Activated naive CD8-positive, alpha-beta T cell treated with anti-CD3 and anti-CD28 coated beads for 36 hours (primary cell): ENCODE measurements around the gene TBC1D9. TPM values are rescaled to one million over a fixed set of nuclear protein-coding genes. Genes with fewer than 3 reads are reported as not detected.
"Not testable (repeated sequence)": the region's sequence is repeated elsewhere in the genome, so short reads cannot be mapped to it uniquely, and the experiment has no call there.

ENCODE experiments used
- DNase-seq: peaks from one replicate; pipeline ENCODE4 v3.0.0; 2021
- H3K27ac Mint-ChIP-seq: one replicate; pipeline ENCODE4 v1.8.0; 2022; ENCODE audit warnings: mild to moderate bottlenecking, moderate library complexity, mixed read lengths
- H3K27me3 Mint-ChIP-seq: one replicate; pipeline ENCODE4 v1.8.0; 2022; ENCODE audit warnings: mild to moderate bottlenecking, mixed read lengths
- H3K36me3 Mint-ChIP-seq: one replicate; pipeline ENCODE4 v1.8.0; 2021; ENCODE audit warnings: mild to moderate bottlenecking, mixed read lengths
- H3K4me1 Mint-ChIP-seq: one replicate; pipeline ENCODE4 v1.8.0; 2021; ENCODE audit warnings: mixed read lengths
- H3K4me3 Mint-ChIP-seq: one replicate; pipeline ENCODE4 v1.8.0; 2022; ENCODE audit warnings: mild to moderate bottlenecking, moderate library complexity, mixed read lengths
- H3K9me3 Mint-ChIP-seq: one replicate; pipeline ENCODE4 v1.8.0; 2022; ENCODE audit warnings: mixed read lengths
- total RNA-seq, 2 experiments: library from RNA; stranded (reverse); gene quantifications; one replicate each; pipeline ENCODE4 v1.2.3, GENCODE V29; 2021

Gene TBC1D9
- under 1 TPM; 0.04 to 0.06 TPM for total RNA-seq

- Mint-ChIP-seq H3K4me1 (peaks cover 13% of the 10 kb centered on the region), H3K27ac (no peak within 1 kb of the TSS), H3K9me3 (no peaks in the 10 kb centered on the region), H3K27me3 (peaks cover 79% of the 10 kb centered on the region), H3K36me3 (no peaks in the 10 kb centered on the region), H3K4me3 (peak within 1 kb of the TSS; percentile 51)
- peak; percentile 4 for DNase-seq
These were observed at the start of gene TBC1D9 for GRCh38 chr4:140756319-140757231. TSS of gene TBC1D9 (minus strand) at chr4:140756385. CDS start at chr4:140756045, 340 bp downstream.

- H3K27me3 Mint-ChIP-seq: peaks cover 32% of the 10 kb centered on the region
- DNase-seq: no peak
- H3K4me1 Mint-ChIP-seq: peaks cover 3% of the 10 kb centered on the region
- H3K4me3 Mint-ChIP-seq: no peak overlapping the region
- no peak overlapping the region for H3K27ac Mint-ChIP-seq
- no peaks in the 10 kb centered on the region for H3K36me3 Mint-ChIP-seq
- H3K9me3 Mint-ChIP-seq: peaks cover 3% of the 10 kb centered on the region
These were observed 49.1 kb upstream of the TBC1D9 start for GRCh38 chr4:140805293-140805692.

- Mint-ChIP-seq H3K27ac (no peak overlapping the region), H3K9me3 (peaks cover 3% of the 10 kb centered on the region), H3K36me3 (no peaks in the 10 kb centered on the region), H3K4me3 (no peak overlapping the region), H3K4me1 (peaks cover under 1% of the 10 kb centered on the region), H3K27me3 (peaks cover 23% of the 10 kb centered on the region)
- no peak for DNase-seq
These were observed 46.4 kb upstream of the TBC1D9 start for GRCh38 chr4:140802591-140802990.

- Mint-ChIP-seq H3K36me3 (no peaks in the 10 kb centered on the region), H3K4me1 (no peaks in the 10 kb centered on the region), H3K9me3 (peaks cover 3% of the 10 kb centered on the region), H3K4me3 (no peak overlapping the region), H3K27ac (no peak overlapping the region), H3K27me3 (peaks cover 13% of the 10 kb centered on the region)
- no peak for DNase-seq
These were observed 44.5 kb upstream of the TBC1D9 start for GRCh38 chr4:140800666-140801065.

GRCh38 chr4:140799686-140800225, 43.6 kb upstream of the TBC1D9 start:
- Mint-ChIP-seq H3K27me3 (peaks cover 10% of the 10 kb centered on the region), H3K36me3 (no peaks in the 10 kb centered on the region), H3K27ac (no peak overlapping the region), H3K4me3 (no peak overlapping the region), H3K4me1 (no peaks in the 10 kb centered on the region), H3K9me3 (no peaks in the 10 kb centered on the region)
- DNase-seq: no peak

GRCh38 chr4:140793291-140793690, 37.1 kb upstream of the TBC1D9 start:
- no peaks in the 10 kb centered on the region for H3K4me1 Mint-ChIP-seq
- no peak for DNase-seq
- no peak overlapping the region for H3K27ac Mint-ChIP-seq
- H3K4me3 Mint-ChIP-seq: no peak overlapping the region
- peaks cover 4% of the 10 kb centered on the region for H3K27me3 Mint-ChIP-seq
- H3K9me3 Mint-ChIP-seq: peaks cover 4% of the 10 kb centered on the region
- H3K36me3 Mint-ChIP-seq: no peaks in the 10 kb centered on the region

- Mint-ChIP-seq H3K4me3 (no peak overlapping the region), H3K4me1 (no peaks in the 10 kb centered on the region), H3K27me3 (peaks cover 6% of the 10 kb centered on the region), H3K9me3 (peaks cover 5% of the 10 kb centered on the region), H3K27ac (no peak overlapping the region), H3K36me3 (no peaks in the 10 kb centered on the region)
- no peak for DNase-seq
These were observed 34.6 kb upstream of the TBC1D9 start for GRCh38 chr4:140790765-140791164.

GRCh38 chr4:140790171-140790570, 34.0 kb upstream of the TBC1D9 start:
- no peak for DNase-seq
- Mint-ChIP-seq H3K4me3 (no peak overlapping the region), H3K27ac (no peak overlapping the region), H3K27me3 (peaks cover 6% of the 10 kb centered on the region), H3K9me3 (peaks cover 5% of the 10 kb centered on the region), H3K36me3 (no peaks in the 10 kb centered on the region), H3K4me1 (no peaks in the 10 kb centered on the region)

GRCh38 chr4:140789759-140790158, 33.6 kb upstream of the TBC1D9 start:
- DNase-seq: no peak
- Mint-ChIP-seq H3K36me3 (no peaks in the 10 kb centered on the region), H3K9me3 (peaks cover 5% of the 10 kb centered on the region), H3K4me1 (no peaks in the 10 kb centered on the region), H3K27ac (no peak overlapping the region), H3K4me3 (no peak overlapping the region), H3K27me3 (peaks cover 6% of the 10 kb centered on the region)

GRCh38 chr4:140782787-140783186, 26.6 kb upstream of the TBC1D9 start:
- H3K9me3 Mint-ChIP-seq, H3K36me3 Mint-ChIP-seq, H3K4me3 Mint-ChIP-seq, H3K27me3 Mint-ChIP-seq, H3K4me1 Mint-ChIP-seq, H3K27ac Mint-ChIP-seq, DNase-seq: not testable (repeated sequence)

GRCh38 chr4:140781596-140781995, 25.4 kb upstream of the TBC1D9 start:
- no peaks in the 10 kb centered on the region for H3K36me3 Mint-ChIP-seq
- no peak overlapping the region for H3K4me3 Mint-ChIP-seq
- peaks cover 4% of the 10 kb centered on the region for H3K27me3 Mint-ChIP-seq
- H3K27ac Mint-ChIP-seq: no peak overlapping the region
- no peak for DNase-seq
- H3K4me1 Mint-ChIP-seq: no peaks in the 10 kb centered on the region
- H3K9me3 Mint-ChIP-seq: peaks cover 5% of the 10 kb centered on the region

- DNase-seq: no peak
- no peaks in the 10 kb centered on the region for H3K36me3 Mint-ChIP-seq
- peaks cover 9% of the 10 kb centered on the region for H3K27me3 Mint-ChIP-seq
- H3K27ac Mint-ChIP-seq: no peak overlapping the region
- H3K9me3 Mint-ChIP-seq: no peaks in the 10 kb centered on the region
- no peaks in the 10 kb centered on the region for H3K4me1 Mint-ChIP-seq
- no peak overlapping the region for H3K4me3 Mint-ChIP-seq
These were observed 21.7 kb upstream of the TBC1D9 start for GRCh38 chr4:140777894-140778293.

- Mint-ChIP-seq H3K36me3 (no peaks in the 10 kb centered on the region), H3K4me3 (no peak overlapping the region), H3K27me3 (peaks cover 12% of the 10 kb centered on the region), H3K4me1 (no peaks in the 10 kb centered on the region), H3K9me3 (no peaks in the 10 kb centered on the region), H3K27ac (no peak overlapping the region)
- no peak for DNase-seq
These were observed 21.2 kb upstream of the TBC1D9 start for GRCh38 chr4:140777386-140777785.

GRCh38 chr4:140776556-140776955, 20.4 kb upstream of the TBC1D9 start:
- H3K4me1 Mint-ChIP-seq: no peaks in the 10 kb centered on the region

GRCh38 chr4:140774956-140775355, 18.8 kb upstream of the TBC1D9 start:
- no peaks in the 10 kb centered on the region for H3K36me3 Mint-ChIP-seq
- no peak for DNase-seq
- no peak overlapping the region for H3K27ac Mint-ChIP-seq
- peaks cover 12% of the 10 kb centered on the region for H3K27me3 Mint-ChIP-seq
- no peaks in the 10 kb centered on the region for H3K9me3 Mint-ChIP-seq
- no peak overlapping the region for H3K4me3 Mint-ChIP-seq
- no peaks in the 10 kb centered on the region for H3K4me1 Mint-ChIP-seq

More at GRCh38 chr4:140776556-140776955, 20.4 kb upstream of the TBC1D9 start:
- Mint-ChIP-seq H3K27ac (no peak overlapping the region), H3K9me3 (no peaks in the 10 kb centered on the region), H3K4me3 (no peak overlapping the region), H3K36me3 (no peaks in the 10 kb centered on the region), H3K27me3 (peaks cover 12% of the 10 kb centered on the region)
- DNase-seq: no peak

- DNase-seq: no peak
- peaks cover 12% of the 10 kb centered on the region for H3K27me3 Mint-ChIP-seq
- no peaks in the 10 kb centered on the region for H3K4me1 Mint-ChIP-seq
- H3K9me3 Mint-ChIP-seq: no peaks in the 10 kb centered on the region
- H3K27ac Mint-ChIP-seq: no peak overlapping the region
- no peak overlapping the region for H3K4me3 Mint-ChIP-seq
- no peaks in the 10 kb centered on the region for H3K36me3 Mint-ChIP-seq
These were observed 18.3 kb upstream of the TBC1D9 start for GRCh38 chr4:140774510-140774909.
